Measurements from ENCODE around the gene SCYGR1.
"Not testable (repeated sequence)": the region's sequence is repeated elsewhere in the genome, so short reads cannot be mapped to it uniquely, and the experiment has no call there.

The SCYGR1 gene, protein sequence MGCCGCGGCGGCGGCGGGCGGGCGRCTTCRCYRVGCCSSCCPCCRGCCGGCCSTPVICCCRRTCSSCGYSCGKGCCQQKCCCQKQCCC

GRCh38 chr2:227387583-227387982 lies at the start of gene SCYGR1:
Gene SCYGR1 (minus strand): TSS chr2:227387949. CDS start chr2:227387949, 0 bp downstream.
- not testable (repeated sequence) for DNase-seq

GRCh38 chr2:227436436-227437174 lies 48.9 kb upstream of the SCYGR1 start:
- no peak for DNase-seq

DNA sequence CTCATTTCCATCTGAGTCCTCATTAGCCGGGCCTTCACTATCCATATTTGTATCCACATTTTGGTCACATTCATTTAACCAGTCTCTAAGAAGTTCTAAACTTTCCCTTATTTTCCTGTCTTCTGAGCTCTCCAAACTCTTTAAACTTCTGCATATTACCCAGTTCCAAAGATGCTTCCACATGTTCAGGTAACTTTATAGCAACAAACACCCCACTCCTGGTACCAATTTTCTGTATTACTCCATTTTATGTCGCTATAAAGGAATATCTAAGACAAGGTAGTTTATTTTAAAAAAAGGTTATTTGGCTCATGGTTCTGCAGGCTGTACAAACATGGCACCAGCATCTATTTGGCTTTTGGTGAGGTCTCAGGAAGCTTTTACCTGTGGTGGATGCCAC lies 45.4 kb upstream of the SCYGR1 start:
- no peak for DNase-seq

- no peak for DNase-seq
These were observed 42.9 kb upstream of the SCYGR1 start for GRCh38 chr2:227430639-227431038.

GRCh38 chr2:227428731-227429285 lies 41.1 kb upstream of the SCYGR1 start:
- no peak for DNase-seq

- no peak for DNase-seq
These were observed 36.1 kb upstream of the SCYGR1 start for GRCh38 chr2:227423656-227424499.

- DNase-seq: no peak
These were observed 32.6 kb upstream of the SCYGR1 start for GRCh38 chr2:227420087-227421052.

DNA sequence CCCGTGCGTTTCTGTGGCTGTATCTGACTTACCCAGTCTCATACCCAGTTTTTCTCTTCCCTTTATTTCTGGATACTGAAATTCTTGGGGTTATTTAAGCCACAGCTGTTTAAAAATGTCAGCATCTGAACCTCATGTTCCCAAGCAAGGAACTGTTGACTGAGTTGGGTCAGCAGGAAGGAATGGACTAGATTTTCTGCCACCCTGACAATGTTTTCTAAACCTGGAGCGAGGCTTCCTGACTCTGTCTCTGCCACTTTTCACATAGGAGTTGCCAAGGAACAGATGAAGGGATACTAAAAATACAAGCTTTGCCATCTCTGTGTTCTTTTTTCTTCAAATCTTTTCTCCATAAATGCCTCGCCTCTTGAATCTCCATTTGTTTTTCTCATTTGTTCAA lies 29.0 kb upstream of the SCYGR1 start:
- DNase-seq: no peak

- peak; percentile 39 for DNase-seq
These were observed 28.0 kb upstream of the SCYGR1 start for GRCh38 chr2:227415538-227416424.

DNA sequence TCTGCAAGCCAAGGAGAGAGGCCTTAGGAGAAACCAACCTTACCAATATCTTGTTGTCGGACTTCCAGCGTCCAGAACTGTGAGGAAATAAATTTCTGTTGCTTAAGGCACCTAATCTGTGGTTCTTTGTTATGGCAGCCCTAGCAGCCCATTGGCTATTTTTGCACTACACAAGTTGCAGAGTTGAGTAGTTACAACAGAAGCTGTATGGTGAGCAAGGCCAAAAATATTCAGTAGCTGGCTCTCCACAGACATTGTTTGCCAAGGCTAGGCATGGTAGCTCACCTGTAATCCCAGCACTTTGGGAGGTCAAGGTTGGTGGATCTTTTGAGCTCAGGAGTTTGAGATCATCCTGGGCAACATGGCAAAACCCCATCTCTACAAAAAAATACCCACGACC lies 27.1 kb upstream of the SCYGR1 start:
- no peak for DNase-seq

GRCh38 chr2:227413371-227413770 lies 25.6 kb upstream of the SCYGR1 start:
- DNase-seq: no peak

GRCh38 chr2:227412877-227413276 lies 25.1 kb upstream of the SCYGR1 start:
- no peak for DNase-seq

DNA sequence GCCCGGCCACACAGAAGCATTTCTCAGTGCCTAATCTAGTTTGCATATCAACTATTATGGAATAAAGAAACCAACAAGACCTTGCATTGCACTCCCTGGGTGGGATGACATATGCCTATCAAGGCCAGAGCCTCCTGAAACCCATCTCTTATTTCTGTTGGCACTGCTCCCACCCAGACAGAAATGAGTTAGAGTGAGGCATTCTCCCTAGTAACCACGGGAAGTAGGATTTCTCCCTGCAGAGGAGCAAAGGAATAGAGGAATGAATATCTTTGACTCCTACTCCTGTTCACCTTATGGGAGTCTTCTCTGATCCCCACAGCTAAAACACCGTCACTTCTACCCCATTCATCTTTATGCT lies 24.2 kb upstream of the SCYGR1 start:
- DNase-seq: no peak

- DNase-seq: no peak
These were observed 23.7 kb upstream of the SCYGR1 start for GRCh38 chr2:227411320-227411989.

GRCh38 chr2:227410191-227410590 lies 22.4 kb upstream of the SCYGR1 start:
- DNase-seq: no peak

- no peak for DNase-seq
These were observed 19.9 kb upstream of the SCYGR1 start for GRCh38 chr2:227407591-227408151.

DNA sequence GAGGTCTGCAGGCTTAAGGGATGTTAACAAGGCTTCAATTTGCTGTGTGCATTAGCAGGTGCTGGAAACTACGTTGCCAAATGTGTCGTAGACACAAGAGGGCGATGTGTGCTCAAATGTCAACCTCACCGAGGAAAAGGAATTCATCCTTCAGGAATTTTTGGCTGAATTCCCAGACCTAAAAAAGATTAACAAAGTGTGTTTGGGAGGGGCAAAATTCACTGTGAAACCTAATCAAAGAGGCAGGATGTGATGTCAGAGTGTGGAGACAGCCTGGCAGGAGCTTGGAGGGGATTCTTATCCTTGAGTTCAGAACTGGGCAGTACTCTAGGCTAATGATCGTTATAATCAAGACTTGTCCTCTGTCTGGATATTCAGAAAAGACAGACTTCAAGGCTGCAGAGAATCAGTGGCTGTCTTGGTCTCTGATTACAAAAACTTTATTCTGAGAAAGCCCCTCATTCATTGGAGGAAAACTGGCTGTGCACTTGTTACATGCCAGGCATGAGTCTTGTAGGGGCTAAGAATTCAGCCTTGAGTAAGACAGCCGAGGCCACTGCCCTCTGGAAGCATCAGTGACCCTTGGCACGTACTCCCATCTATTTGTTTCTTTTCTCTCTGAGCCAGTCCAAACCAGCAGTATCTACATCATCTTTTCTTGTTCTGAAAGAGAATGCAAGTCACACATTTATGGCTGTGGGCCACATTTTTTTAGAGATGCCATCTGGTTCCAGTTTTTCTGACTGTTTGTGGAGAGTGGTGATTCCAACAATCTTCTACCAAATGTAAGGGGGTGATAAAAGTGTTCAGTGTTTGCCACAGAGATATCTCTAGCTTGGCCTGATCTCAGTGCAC lies 18.7 kb upstream of the SCYGR1 start:
- no peak for DNase-seq

DNA sequence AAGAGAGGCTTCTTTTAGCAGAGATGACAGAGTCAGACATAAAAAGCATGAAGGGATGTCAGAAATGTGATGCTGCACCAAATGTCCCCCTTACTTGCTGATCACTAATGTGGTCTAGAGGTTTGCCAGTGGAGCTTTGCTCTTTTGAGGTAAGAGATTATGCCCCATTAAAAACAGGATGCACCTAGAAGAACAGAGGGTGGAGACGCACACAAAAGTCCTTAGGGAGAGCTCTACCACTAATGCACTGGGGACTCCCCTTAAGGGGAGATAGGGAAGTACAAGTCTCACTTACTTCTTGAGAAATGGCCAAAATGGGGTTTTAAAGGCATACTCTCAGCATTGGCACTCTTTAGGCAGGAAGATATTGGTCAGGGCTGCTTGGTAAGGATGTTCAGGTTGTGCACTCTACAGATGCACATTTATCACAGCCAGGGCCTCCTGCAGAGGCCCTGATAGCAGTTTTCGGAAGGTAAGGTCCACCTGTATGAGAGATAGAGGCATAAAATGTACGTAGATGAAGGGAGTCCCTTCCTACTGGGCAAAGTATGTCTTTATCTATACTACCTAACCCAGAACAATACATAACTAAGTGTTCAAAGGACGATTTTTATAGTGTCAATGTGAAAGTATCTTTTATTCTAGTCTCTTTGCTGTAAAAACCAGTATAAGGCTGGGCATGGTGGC lies 17.0 kb upstream of the SCYGR1 start:
- no peak for DNase-seq

GRCh38 chr2:227402959-227403358 lies 15.2 kb upstream of the SCYGR1 start:
- no peak for DNase-seq

All from KG1 (cell line).